Sigmoid colon (tissue), 4 donors: Measurements from ENCODE around the gene RUNDC3A.

Source experiments
- POLR2A ChIP-seq, 2 donors: fragments of 450-650 bp; IDR thresholded peaks; one replicate each; pipeline ENCODE4 v1.6.1; 2016; ENCODE audit warnings: antibody characterized with exemption in 2 of 2, mild to moderate bottlenecking in 2 of 2, moderate library complexity in 2 of 2
- POLR2AphosphoS5 ChIP-seq, 4 donors: sonication (generic); formaldehyde crosslinking; IDR thresholded peaks; one replicate each; pipeline ENCODE4 v1.6.1; 2017; ENCODE audit warnings: antibody characterized with exemption in 4 of 4
- TF ChIP-seq, protein P1 (sequence below), 4 experiments: fragments of 450-650 bp in 3 of 4; fragments of 200-600 bp in 1 of 4; IDR thresholded peaks; one replicate each; pipeline ENCODE4 v1.5.1; 2016 to 2019; ENCODE audit warnings: antibody characterized with exemption in 4 of 4, mild to moderate bottlenecking in 3 of 4, moderate library complexity in 2 of 4

- TF ChIP-seq, protein P1, sequence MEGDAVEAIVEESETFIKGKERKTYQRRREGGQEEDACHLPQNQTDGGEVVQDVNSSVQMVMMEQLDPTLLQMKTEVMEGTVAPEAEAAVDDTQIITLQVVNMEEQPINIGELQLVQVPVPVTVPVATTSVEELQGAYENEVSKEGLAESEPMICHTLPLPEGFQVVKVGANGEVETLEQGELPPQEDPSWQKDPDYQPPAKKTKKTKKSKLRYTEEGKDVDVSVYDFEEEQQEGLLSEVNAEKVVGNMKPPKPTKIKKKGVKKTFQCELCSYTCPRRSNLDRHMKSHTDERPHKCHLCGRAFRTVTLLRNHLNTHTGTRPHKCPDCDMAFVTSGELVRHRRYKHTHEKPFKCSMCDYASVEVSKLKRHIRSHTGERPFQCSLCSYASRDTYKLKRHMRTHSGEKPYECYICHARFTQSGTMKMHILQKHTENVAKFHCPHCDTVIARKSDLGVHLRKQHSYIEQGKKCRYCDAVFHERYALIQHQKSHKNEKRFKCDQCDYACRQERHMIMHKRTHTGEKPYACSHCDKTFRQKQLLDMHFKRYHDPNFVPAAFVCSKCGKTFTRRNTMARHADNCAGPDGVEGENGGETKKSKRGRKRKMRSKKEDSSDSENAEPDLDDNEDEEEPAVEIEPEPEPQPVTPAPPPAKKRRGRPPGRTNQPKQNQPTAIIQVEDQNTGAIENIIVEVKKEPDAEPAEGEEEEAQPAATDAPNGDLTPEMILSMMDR (IDR thresholded peaks at IDR 0.05): no peak
- TF ChIP-seq POLR2AphosphoS5 (IDR thresholded peaks at IDR 0.05): no peak
- TF ChIP-seq POLR2A (IDR thresholded peaks at IDR 0.05): no peak
These were observed 35.3 kb downstream of the RUNDC3A start for GRCh38 chr17:44343510-44344209.
